H9 (cell line): ENCODE measurements around the gene SPDL1. TPM values are rescaled to one million over a fixed set of nuclear protein-coding genes. Genes with fewer than 3 reads are reported as not detected.

ENCODE experiments used
- DNase-seq: peaks from one replicate; pipeline ENCODE4 v3.0.0-alpha.2; 2017
- H2AFZ ChIP-seq: one replicate; pipeline ENCODE4 v1.6.1; 2013; ENCODE audit warnings: mild to moderate bottlenecking, low read length, control low read depth, moderate library complexity
- H2AK5ac ChIP-seq: 2 replicates; pipeline ENCODE4 v1.6.1; 2013; ENCODE audit warnings: low read length, control low read depth, mixed read lengths; ENCODE audit not compliant: insufficient read length
- H2BK120ac ChIP-seq: one replicate; pipeline ENCODE4 v1.6.1; 2013; ENCODE audit warnings: low read depth, mild to moderate bottlenecking, low read length, control low read depth, inconsistent platforms; ENCODE audit not compliant: poor library complexity, severe bottlenecking
- H2BK12ac ChIP-seq: 2 replicates; pipeline ENCODE4 v1.6.1; 2013; ENCODE audit warnings: low read length, control low read depth, mixed read lengths, low read depth; ENCODE audit not compliant: insufficient read length
- H2BK15ac ChIP-seq: 2 replicates; pipeline ENCODE4 v1.6.1; 2013; ENCODE audit warnings: low read depth, low read length, control low read depth
- H2BK20ac ChIP-seq: one replicate; pipeline ENCODE4 v1.6.1; 2013; ENCODE audit warnings: low read depth, mild to moderate bottlenecking, low read length, control low read depth, inconsistent platforms; ENCODE audit not compliant: poor library complexity, severe bottlenecking
- H2BK5ac ChIP-seq: 2 replicates; pipeline ENCODE4 v1.6.1; 2013; ENCODE audit warnings: low read length, control low read depth, mixed read lengths; ENCODE audit not compliant: insufficient read length
- H3K14ac ChIP-seq: 2 replicates; pipeline ENCODE4 v1.6.1; 2013; ENCODE audit warnings: low read length, control low read depth; ENCODE audit not compliant: insufficient read depth
- H3K18ac ChIP-seq: 2 replicates; pipeline ENCODE4 v1.6.1; 2013; ENCODE audit warnings: low read depth, mild to moderate bottlenecking, mixed read lengths, low read length, control low read depth; ENCODE audit not compliant: insufficient read length
- H3K23ac ChIP-seq: 2 replicates; pipeline ENCODE4 v1.6.1; 2013; ENCODE audit warnings: low read length, control low read depth, mixed read lengths, low read depth; ENCODE audit not compliant: insufficient read length
- H3K23me2 ChIP-seq: 2 replicates; pipeline ENCODE4 v1.6.1; 2013; ENCODE audit warnings: low read depth, mild to moderate bottlenecking, mixed read lengths, low read length, control low read depth; ENCODE audit not compliant: insufficient read length, poor library complexity, severe bottlenecking
- H3K27ac ChIP-seq: 2 replicates; pipeline ENCODE4 v1.5.1; 2013; ENCODE audit warnings: low read length, control low read depth, mixed read lengths, low read depth; ENCODE audit not compliant: insufficient read length
- H3K27me3 ChIP-seq: 2 replicates; pipeline ENCODE4 v1.6.1; 2013; ENCODE audit warnings: low read length, control low read depth, inconsistent platforms; ENCODE audit not compliant: insufficient read depth
- H3K4ac ChIP-seq: 2 replicates; pipeline ENCODE4 v1.6.1; 2013; ENCODE audit warnings: low read depth, mild to moderate bottlenecking, control low read depth, inconsistent platforms, low read length, moderate library complexity
- H3K4me1 ChIP-seq: 2 replicates; pipeline ENCODE4 v1.6.1; 2013; ENCODE audit warnings: low read length, control low read depth, inconsistent platforms; ENCODE audit not compliant: insufficient read depth
- H3K4me2 ChIP-seq: 2 replicates; pipeline ENCODE4 v1.6.1; 2013; ENCODE audit warnings: low read length, control low read depth, mixed read lengths; ENCODE audit not compliant: insufficient read length, insufficient read depth
- H3K56ac ChIP-seq: 2 replicates; pipeline ENCODE4 v1.6.1; 2013; ENCODE audit warnings: low read depth, mild to moderate bottlenecking, mixed read lengths, low read length, control low read depth; ENCODE audit not compliant: insufficient read length
- H3K79me1 ChIP-seq: 2 replicates; pipeline ENCODE4 v1.6.1; 2013; ENCODE audit warnings: low read depth, mild to moderate bottlenecking, moderate library complexity, low read length, control low read depth, inconsistent platforms; ENCODE audit not compliant: insufficient read depth, poor library complexity, severe bottlenecking
- H3K79me2 ChIP-seq: 2 replicates; pipeline ENCODE4 v1.6.1; 2013; ENCODE audit warnings: low read length, control low read depth, inconsistent platforms; ENCODE audit not compliant: insufficient read depth
- H3K9ac ChIP-seq: 2 replicates; pipeline ENCODE4 v1.6.1; 2013; ENCODE audit warnings: low read length, control low read depth, mixed read lengths; ENCODE audit not compliant: insufficient read length; ENCODE audit errors: extremely low read depth
- H3K9me3 ChIP-seq: one replicate; pipeline ENCODE4 v1.6.1; 2013; ENCODE audit warnings: low read depth, low read length, inconsistent platforms; ENCODE audit not compliant: control insufficient read depth
- H3T11ph ChIP-seq: one replicate; pipeline ENCODE4 v1.6.1; 2013; ENCODE audit warnings: mild to moderate bottlenecking, low read length, control low read depth, inconsistent platforms
- H4K20me1 ChIP-seq: one replicate; pipeline ENCODE4 v1.6.1; 2013; ENCODE audit not compliant: control insufficient read depth, insufficient read length, insufficient read depth
- H4K5ac ChIP-seq: 2 replicates; pipeline ENCODE4 v1.6.1; 2013; ENCODE audit warnings: low read depth, mild to moderate bottlenecking, mixed read lengths, low read length, control low read depth; ENCODE audit not compliant: insufficient read length
- H4K8ac ChIP-seq: replicated peaks from 2 replicates; pipeline ENCODE4 v1.6.1; 2013; ENCODE audit warnings: low read length, control low read depth, mixed read lengths, low read depth; ENCODE audit not compliant: insufficient read length
- H4K91ac ChIP-seq: 2 replicates; pipeline ENCODE4 v1.6.1; 2013; ENCODE audit warnings: low read depth, mild to moderate bottlenecking, moderate library complexity, mixed read lengths, low read length, control low read depth; ENCODE audit not compliant: insufficient read length
- H3K27ac Mint-ChIP-seq, 3 experiments: 2 replicates in 2 of 3; 3 replicates in 1 of 3; pipeline ENCODE4 v1.8.0; 2020 to 2021; ENCODE audit warnings: mixed read lengths in 3 of 3, mild to moderate bottlenecking in 1 of 3, moderate library complexity in 1 of 3
- H3K27me3 Mint-ChIP-seq: 2 replicates; pipeline ENCODE4 v1.8.0; 2021; ENCODE audit warnings: low read depth, mild to moderate bottlenecking, moderate library complexity, mixed read lengths
- H3K36me3 Mint-ChIP-seq, 3 experiments: 2 replicates in 2 of 3; 3 replicates in 1 of 3; pipeline ENCODE4 v1.8.0; 2020 to 2021; ENCODE audit warnings: low read depth in 3 of 3, mixed read lengths in 3 of 3; ENCODE audit not compliant: insufficient read depth in 1 of 3
- H3K4me1 Mint-ChIP-seq, 2 experiments: 2 replicates each; pipeline ENCODE4 v1.8.0; 2020; ENCODE audit warnings: mixed read lengths in 2 of 2
- H3K4me3 Mint-ChIP-seq, 2 experiments: 2 replicates in 1 of 2; 3 replicates in 1 of 2; pipeline ENCODE4 v1.8.0; 2020 to 2021; ENCODE audit warnings: mild to moderate bottlenecking in 2 of 2, mixed read lengths in 2 of 2, moderate library complexity in 1 of 2
- H3K9me3 Mint-ChIP-seq, 2 experiments: 2 replicates in 1 of 2; 3 replicates in 1 of 2; pipeline ENCODE4 v1.8.0; 2020; ENCODE audit warnings: mild to moderate bottlenecking in 2 of 2, mixed read lengths in 2 of 2, moderate library complexity in 1 of 2
- WGBS: extraction: QIAGEN DNeasy Blood & Tissue Kit; methylation state at CpG from one replicate; pipeline ENCODE4 v1.1.7; 2013; ENCODE audit warnings: missing lambda C conversion rate, low lambda C conversion rate, mixed read lengths; ENCODE audit not compliant: insufficient read length; ENCODE audit errors: extremely low coverage; 5-methylcytosine and 5-hydroxymethylcytosine counted together
- total RNA-seq: library from RNA; stranded (reverse); gene quantifications from 2 replicates; pipeline ENCODE4 v1.2.1, GENCODE V29; 2021
- TF ChIP-seq, protein P1 (sequence below): fragments of 200-600 bp; sonication (generic); conservative IDR thresholded peaks from 3 replicates; pipeline ENCODE4 v1.8.0; 2021; ENCODE audit warnings: antibody characterized with exemption, mild to moderate bottlenecking

The SPDL1 gene
- total RNA-seq, 1 experiment from 2014 or later = 49.4 TPM

DNA sequence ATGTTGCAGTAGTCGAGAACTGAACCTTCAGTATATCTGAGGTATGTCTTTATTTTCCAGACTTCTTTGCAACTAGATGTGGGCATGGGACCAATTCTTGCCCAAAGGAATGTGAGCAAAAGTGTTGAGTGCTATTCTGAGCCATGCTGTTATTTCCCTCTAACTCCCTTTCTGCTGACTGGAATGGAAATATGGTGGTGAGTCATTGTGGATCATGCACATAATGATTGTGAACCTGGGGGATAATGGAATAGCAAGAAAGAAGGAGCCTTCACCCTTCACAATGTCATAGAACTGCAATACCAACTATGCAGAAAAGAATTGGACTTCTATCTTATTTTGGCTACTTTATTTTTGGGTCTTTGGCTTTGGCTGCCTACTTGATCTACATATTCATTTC, 43.2 kb downstream of the SPDL1 start:
- H3K27me3 Mint-ChIP-seq = peaks cover 1% of the 10 kb centered on the region; the same call in 1 of the 2 replicates
- no peak overlapping the region for H3T11ph ChIP-seq
- no peaks in the 10 kb centered on the region for H3K9me3 ChIP-seq
- H2BK5ac ChIP-seq = no peak overlapping the region
- DNase-seq = no peak
- no peak overlapping the region for H3K4ac ChIP-seq
- H3K23me2 ChIP-seq = no peaks in the 10 kb centered on the region
- H3K36me3 Mint-ChIP-seq = no peaks in the 10 kb centered on the region
- H3K27me3 ChIP-seq = no peaks in the 10 kb centered on the region
- H2BK15ac ChIP-seq = no peak overlapping the region
- H3K4me2 ChIP-seq = no peak overlapping the region
- H3K4me1 ChIP-seq = no peaks in the 10 kb centered on the region
- no peak overlapping the region for H3K14ac ChIP-seq
- H2BK120ac ChIP-seq = no peak overlapping the region
- peaks cover 0 to 5% of the 10 kb centered on the region in 2 experiments; a peak in 1 of 5 replicates for H3K9me3 Mint-ChIP-seq
- H3K79me1 ChIP-seq = no peaks in the 10 kb centered on the region
- H3K9ac ChIP-seq = no peak overlapping the region
- H3K79me2 ChIP-seq = no peaks in the 10 kb centered on the region
- H3K27ac ChIP-seq = no peak overlapping the region
- WGBS = no CpG with 5 or more reads among the region's 1 CpG
- TF ChIP-seq, protein P1, sequence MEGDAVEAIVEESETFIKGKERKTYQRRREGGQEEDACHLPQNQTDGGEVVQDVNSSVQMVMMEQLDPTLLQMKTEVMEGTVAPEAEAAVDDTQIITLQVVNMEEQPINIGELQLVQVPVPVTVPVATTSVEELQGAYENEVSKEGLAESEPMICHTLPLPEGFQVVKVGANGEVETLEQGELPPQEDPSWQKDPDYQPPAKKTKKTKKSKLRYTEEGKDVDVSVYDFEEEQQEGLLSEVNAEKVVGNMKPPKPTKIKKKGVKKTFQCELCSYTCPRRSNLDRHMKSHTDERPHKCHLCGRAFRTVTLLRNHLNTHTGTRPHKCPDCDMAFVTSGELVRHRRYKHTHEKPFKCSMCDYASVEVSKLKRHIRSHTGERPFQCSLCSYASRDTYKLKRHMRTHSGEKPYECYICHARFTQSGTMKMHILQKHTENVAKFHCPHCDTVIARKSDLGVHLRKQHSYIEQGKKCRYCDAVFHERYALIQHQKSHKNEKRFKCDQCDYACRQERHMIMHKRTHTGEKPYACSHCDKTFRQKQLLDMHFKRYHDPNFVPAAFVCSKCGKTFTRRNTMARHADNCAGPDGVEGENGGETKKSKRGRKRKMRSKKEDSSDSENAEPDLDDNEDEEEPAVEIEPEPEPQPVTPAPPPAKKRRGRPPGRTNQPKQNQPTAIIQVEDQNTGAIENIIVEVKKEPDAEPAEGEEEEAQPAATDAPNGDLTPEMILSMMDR = no peak
- H4K5ac ChIP-seq = no peak overlapping the region
- H3K18ac ChIP-seq = no peak overlapping the region
- no peaks in the 10 kb centered on the region for H3K4me1 Mint-ChIP-seq
- H2BK12ac ChIP-seq = no peak overlapping the region
- H4K20me1 ChIP-seq = no peaks in the 10 kb centered on the region
- no peak overlapping the region for H4K91ac ChIP-seq
- no peak overlapping the region for H3K27ac Mint-ChIP-seq
- no peak overlapping the region for H2AFZ ChIP-seq
- no peak overlapping the region for H4K8ac ChIP-seq
- no peak overlapping the region for H3K4me3 Mint-ChIP-seq
- no peak overlapping the region for H3K23ac ChIP-seq
- no peak overlapping the region for H3K56ac ChIP-seq
- no peak overlapping the region for H2BK20ac ChIP-seq
- no peak overlapping the region for H2AK5ac ChIP-seq
